PC-3 (cell line): ENCODE data around the gene CCDC192.

Experiments
- CTCF ChIP-seq: fragments of 300-600 bp; sonication (generic); conservative IDR thresholded peaks from 2 replicates; pipeline ENCODE4 v1.5.1; 2017; ENCODE audit warnings: antibody characterized with exemption, low read depth, mild to moderate bottlenecking, low read length
- EZH2 ChIP-seq: fragments of 300-600 bp; sonication (generic); IDR thresholded peaks from one replicate; pipeline ENCODE4 v1.6.1; 2017; ENCODE audit warnings: antibody characterized with exemption, mild to moderate bottlenecking, low read length; ENCODE audit not compliant: unreplicated experiment

- no peak for TF ChIP-seq CTCF
- TF ChIP-seq EZH2, result no peak
These were observed 258.0 kb downstream of the CCDC192 start for GRCh38 chr5:127961006-127961762.
